GM21367 (cell line): ENCODE results near the gene LRRC27.

Experiments used
- ATAC-seq: cut with Tn5 transposase; IDR thresholded peaks from one replicate; pipeline ENCODE4 v1.9.1; 2021; ENCODE audit not compliant: unreplicated experiment

Gene LRRC27

GRCh38 chr10:132421847-132422751, 90.1 kb downstream of the LRRC27 start:
- ATAC-seq = peak; percentile 41

- ATAC-seq = no peak
These were observed 91.2 kb downstream of the LRRC27 start for GRCh38 chr10:132422903-132423825.

- no peak for ATAC-seq
These were observed 92.2 kb downstream of the LRRC27 start for GRCh38 chr10:132423966-132424861.

GRCh38 chr10:132425029-132425756, 93.2 kb downstream of the LRRC27 start:
- no peak for ATAC-seq

GRCh38 chr10:132425757-132426155, 93.8 kb downstream of the LRRC27 start:
- ATAC-seq = no peak

- ATAC-seq = no peak
These were observed 95.2 kb downstream of the LRRC27 start for GRCh38 chr10:132427006-132427771.

GRCh38 chr10:132427939-132428367, 96.0 kb downstream of the LRRC27 start:
- ATAC-seq = no peak

- no peak for ATAC-seq
These were observed 96.5 kb downstream of the LRRC27 start for GRCh38 chr10:132428486-132428995.
